NCI-H748 treated with DMSO at 0.1 percent for 48 hours (cell line): ENCODE results near the gene ZNF618.

Experiments
- DNase-seq: peaks from one replicate; lab custom pipeline; 2025; lab: John Stamatoyannopoulos, UW

Gene ZNF618

DNA sequence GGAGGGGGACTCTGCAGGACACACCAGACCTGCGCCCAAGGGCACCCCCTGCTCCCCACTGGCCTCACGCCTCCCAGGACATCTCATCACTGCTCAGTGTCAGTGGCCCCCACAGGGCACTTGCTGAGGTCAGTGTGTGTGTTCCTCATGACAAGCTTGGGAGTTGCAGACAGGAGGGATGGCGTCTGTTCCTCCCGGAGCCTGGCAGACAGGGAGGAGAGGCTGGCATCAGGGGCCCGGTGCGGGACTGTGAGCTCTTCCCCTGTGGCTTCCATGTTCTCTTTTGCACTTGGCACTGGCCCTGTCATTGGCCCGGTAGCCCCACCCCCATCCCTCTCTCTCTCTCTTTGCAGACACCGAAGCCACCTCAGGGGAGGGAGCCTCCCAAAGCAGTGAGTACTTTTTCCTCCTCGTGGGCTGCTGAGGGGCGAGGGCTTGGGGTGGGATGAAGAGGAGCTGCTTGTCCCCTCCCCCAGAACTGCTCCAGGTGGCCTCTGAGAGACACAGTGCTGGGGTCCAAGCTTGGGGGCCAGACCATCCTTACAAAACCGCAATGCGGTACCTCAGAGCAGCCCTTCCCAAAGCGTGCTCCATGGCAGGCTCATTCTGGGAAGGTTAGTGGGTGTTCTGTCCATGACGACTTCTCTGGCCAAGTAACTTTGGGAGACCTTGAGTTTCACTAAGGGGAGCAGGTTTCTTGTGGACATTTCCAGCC lies 126.3 kb downstream of the ZNF618 start:
- DNase-seq: no peak

DNA sequence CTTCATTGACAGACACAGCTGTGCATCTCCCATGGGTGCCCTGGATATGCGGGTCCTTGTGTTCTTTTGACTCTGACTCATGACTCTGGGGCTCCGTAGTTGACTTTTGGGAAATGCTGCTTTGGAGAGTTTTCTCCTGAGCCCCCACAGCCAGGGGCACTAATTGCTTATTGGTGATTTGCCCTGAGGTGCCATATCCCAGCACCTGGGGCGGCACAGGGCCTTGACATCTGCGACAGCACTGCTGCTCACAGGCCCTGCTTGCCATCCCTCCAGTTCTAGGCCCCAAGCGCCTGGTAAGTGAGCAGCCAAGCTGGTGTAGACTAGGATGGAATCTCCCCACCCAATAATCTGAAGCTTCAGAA lies 126.9 kb downstream of the ZNF618 start:
- no peak for DNase-seq

DNA sequence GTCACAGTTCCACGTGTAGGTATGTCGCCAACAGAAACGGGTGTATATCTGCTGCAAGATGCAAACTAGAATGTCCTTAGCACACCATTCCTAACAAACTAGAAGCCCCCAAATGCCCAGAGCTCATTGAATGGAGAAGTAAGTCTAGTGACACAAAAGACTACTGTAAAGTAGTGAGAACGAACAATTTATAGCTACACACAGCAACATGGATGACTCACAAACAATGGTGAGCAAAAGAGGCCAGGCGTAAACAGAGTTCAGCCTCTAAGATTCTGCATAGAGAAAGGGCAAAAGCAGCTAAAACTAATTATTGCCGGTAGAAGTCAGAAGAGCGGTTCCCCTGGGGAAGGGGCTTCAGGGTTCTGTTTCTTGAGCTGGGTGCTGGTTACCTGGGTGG lies 127.2 kb downstream of the ZNF618 start:
- DNase-seq: no peak

DNA sequence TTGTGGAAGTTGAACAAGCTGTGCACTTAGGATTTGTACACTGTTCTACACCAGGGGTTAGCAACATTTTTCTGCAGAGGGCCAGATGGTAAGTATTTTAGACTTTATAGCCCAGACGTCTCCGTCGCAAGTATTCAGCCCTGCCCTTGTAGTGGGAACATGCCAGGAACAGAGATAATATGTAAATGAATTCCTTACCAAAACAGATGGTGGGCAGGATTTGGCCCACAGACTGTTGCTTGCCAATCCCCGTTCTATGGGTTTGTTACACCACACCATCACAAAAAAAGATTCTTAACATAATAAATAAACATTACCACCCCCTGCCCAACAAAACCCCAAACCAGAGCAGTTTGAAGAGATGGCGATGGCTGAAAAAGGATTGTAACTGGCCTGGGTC lies 127.6 kb downstream of the ZNF618 start:
- no peak for DNase-seq

DNA sequence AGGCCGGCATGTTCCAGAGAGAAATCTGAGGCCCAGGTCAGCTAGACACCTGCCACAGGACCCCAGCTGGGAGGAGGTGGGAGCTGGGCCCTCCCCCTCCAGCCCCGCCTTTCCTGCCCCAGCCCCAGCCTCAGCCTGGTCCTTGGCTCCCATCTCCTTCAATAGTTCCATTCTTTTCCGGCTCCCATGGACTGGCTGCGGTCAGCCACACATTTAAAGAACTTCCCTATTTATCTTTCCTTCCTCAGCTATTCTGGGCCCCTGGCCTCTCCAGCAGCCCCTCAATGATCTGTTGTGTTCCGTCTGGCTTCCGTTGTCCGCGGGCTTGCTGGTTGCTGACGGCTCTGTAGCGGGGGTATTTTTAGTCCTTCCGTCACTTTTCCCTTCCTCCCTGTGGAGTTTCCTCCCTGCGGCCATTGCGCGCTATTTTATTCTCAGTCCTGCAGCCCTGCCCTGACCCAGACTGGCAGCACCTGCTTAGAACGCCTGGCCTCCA lies 128.2 kb downstream of the ZNF618 start:
- DNase-seq: no peak

DNA sequence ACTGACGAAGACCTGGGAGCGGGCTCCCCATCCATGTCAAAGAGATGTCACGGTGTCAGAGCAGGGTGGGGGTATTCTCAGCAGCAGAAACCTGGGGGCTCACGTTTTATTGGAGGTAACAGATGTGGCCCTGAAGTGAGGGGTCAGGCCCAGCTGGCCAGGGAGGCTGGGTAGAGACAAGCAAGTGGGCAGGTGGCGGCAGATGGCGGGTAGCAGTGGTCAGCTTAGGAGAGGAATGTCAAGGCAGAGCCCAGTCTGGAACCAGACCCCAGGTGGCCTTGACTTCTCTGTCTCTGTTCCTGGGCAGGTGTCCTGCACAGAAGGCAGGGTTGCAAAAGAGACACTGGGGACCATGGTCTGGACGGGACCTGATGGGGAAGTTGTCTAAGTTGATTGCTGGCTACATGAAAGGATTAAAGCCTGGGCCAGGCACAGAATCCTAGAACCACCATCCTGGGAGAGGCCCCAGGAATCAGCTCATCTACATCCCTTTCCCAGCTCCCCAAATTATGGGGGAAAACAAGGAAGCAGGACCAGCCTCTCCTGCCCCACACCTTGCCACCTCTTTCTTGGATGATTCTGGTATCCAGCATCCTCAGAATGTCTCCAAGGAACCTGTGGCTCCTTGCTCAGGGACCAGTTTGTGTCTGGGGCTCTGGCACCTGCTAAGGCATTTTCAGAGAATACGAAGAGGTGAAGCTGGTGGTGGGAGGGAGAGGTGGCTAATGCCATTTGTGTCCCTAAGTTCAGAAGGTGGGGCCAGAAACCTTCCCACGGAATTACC lies 129.5 kb downstream of the ZNF618 start:
- DNase-seq: no peak

DNA sequence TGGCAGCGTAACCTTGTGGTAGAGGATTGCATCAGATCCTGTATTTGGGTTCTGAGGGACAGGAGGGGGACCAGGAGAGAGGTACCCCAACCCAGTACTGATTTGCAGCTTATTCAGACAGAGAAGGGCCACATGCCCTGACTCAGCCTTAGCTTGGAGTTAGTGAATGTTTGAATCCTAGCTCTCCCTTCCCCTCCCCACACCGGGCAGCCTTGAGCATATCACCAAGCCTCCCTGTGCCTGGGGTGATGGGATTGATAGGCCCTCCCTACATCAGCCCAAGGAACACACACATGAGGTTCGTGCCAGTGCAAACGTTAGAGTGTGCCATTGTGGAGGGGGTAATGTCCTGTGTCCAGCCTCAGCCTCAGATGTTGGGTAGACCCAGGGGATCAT lies 130.0 kb downstream of the ZNF618 start:
- DNase-seq: no peak

DNA sequence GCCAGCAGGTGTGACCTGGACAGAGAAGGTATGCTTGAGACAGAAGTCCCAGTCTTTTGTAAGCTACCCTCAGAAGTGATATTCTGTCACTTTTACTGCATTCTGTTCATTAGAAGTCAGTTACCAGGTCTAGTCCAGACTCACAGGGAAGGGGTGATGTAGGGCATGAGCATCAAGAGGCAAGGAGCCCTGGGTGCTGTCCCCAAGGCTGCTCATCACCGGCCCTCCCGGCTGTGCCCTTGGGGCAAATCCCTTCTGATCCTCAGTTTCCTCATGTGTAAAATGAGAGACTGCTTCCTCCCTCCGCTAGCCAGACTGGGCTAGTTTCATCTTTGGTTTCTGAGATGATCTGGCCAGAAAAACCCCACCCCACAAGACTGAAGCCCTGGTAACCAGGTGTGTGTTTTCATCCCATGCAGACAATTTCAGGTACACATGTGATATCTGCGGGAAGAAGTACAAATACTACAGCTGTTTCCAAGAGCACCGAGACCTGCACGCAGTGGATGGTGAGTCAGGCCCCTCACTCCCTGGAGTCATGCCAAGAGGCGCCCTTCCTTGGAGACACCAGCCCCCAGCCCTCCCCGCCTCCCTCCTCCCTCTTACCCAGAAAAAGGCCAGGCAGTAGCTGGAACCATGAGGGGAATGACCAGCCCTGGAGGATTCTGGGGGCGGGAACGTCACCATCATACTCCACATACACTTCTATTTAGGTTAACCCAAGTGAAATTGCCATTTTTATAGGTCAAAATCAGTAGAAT lies 131.0 kb downstream of the ZNF618 start:
- no peak for DNase-seq

DNA sequence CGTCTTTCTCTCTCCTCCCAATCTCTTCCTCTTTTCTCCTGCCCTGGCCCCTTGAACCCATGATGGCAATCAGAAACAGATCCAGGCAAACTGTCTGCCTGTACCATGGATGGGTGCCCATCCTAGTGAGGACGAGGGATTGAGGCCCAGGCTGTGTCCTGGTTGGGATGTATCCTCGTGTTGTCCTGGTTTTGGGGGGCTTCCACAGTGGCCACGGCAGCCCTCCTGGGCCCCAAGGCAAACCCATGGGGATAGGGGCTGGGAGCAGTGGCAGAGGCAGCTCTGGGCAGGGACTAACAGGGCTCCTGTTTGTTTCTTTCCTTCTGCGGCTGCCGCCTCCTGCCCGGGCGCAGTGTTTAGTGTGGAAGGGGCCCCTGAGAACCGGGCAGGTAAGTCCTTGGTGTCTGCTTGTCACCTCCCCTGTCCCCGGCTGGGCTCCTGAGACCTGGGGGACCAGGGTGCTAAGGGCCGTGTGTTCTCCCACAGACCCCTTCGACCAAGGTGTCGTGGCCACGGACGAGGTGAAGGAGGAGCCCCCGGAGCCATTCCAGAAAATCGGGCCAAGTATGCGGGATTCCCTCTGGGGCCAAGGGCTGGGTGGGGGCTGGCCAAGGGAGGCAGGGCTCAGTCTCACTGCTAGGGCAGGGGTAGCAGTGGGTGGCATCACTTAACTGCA lies 132.0 kb downstream of the ZNF618 start:
- no peak for DNase-seq

DNA sequence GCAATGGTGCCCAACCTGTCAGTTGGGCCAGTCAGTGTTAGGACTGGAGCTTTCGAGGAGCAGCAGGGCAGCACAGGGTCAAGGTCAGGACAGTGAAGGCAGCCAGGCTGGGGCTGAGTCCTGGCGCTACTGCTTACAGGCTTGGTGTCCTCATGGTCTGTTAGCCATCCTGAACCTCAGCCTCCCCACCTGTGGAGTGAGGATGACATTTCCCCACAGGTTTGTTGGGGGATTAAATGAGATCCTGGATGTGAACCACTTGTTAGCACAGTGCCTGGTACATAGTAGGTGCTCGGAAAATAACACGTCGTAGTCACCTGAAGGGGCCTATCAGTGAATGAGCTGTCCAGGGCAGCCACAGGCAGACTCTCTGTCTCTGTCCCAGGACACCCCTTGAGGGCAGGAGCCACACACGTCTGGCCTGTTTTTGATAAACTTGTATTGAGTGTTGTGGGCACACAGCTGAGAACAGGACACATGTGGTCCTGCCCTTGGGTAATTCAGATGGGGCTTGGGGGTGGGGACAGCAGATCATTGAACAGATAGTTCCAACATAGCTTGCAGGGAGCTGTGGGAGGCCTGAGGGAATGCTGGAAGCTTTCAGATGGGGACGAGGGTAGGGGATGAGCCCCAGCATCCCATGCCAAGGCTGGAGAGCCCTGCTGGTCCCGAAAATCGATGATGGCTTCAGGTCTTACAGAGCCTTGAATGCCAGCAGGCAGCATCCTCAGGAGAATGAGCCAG lies 132.7 kb downstream of the ZNF618 start:
- DNase-seq: no peak

DNA sequence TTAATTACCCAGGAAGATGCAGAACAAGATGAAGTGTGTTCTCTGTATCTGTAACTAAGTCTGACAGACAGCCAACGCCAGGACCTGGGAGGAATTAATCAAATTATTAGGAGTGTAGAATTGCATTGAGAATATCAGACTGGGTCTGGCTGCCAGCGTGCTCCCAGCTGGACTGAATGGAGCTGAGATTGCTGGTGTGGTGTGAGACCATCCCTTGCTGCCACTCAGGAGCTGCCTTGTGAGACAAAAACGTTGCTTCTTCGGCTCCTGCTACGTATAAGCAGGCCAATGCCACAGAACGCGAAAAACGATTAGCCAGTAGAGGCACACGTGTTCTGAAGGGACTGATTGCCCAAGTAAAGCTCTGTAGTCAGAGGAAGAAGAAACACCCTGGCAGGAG lies 135.2 kb downstream of the ZNF618 start:
- DNase-seq: no peak

DNA sequence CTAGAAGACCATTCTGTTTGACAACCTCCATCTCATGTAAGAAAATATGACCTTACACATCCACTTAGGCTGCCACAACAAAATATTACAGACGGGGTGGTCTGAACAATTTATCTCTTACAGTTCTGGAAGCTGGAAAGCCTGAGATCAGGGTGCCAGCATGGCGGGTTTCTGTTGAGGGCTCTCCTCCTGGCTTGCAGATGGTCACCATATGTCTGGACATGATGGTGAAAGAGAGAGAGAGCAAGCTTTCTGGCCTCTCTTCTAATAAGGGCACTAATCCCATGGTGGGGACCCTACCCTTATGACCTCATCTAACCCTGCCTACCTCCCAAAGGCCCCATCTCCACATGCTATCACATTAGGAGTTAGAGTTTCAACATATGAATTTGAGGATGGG lies 136.0 kb downstream of the ZNF618 start:
- no peak for DNase-seq

DNA sequence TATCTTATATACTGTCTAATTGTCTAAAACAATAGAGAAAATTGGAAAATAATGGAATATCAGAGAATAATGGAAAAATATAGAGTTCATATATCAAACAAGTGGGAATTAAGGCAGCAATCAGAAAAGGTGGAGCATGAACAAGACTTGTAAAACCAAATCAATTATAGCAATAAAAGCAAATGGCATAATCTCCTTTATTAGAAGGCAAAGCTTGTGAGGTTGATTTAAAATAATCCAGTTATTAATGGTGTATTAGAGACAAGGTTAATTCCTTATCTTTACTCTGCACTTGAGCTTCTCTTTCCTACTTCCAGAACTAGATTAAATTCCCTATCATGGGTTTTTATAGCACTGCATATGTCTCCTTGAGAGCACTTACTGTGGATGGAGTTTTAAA lies 137.9 kb downstream of the ZNF618 start:
- DNase-seq: no peak

DNA sequence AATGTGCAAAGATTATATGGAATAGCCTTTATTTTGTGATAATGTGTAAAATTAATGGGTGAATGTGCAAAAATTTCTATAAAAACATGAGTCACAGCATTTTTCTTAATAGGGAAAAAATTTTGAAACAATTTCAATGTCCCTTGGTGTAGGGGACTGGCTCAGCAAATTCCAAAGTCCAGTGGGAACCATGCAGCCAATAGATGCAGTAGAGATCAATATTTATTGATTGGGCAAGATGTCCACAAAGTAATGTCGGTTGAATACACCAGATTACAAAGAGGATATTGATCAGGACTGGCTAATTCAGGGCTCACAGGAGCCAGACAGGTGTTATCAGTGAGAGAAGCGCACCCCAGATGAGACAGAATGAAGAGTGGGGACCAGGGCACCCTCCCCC lies 139.5 kb downstream of the ZNF618 start:
- no peak for DNase-seq

DNA sequence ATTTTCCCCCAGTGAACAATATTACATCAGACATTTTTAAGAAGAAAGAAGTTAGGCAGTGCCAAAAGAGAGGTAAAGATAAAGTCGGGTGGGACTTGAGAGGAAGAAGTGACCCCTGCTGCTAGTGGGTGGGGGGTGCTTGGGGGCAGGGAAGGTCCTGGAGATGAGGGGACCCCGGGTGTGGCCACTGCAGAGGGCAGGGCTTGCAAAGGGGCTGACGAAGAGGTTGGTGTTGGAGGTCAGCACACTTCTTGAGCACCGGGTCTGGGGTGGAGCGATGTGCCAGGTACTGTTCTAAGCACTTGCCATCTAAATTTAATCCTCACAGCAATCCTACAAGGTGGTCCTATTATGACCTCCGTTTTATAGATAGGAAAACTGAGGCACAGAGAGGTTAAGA lies 140.0 kb downstream of the ZNF618 start:
- no peak for DNase-seq

DNA sequence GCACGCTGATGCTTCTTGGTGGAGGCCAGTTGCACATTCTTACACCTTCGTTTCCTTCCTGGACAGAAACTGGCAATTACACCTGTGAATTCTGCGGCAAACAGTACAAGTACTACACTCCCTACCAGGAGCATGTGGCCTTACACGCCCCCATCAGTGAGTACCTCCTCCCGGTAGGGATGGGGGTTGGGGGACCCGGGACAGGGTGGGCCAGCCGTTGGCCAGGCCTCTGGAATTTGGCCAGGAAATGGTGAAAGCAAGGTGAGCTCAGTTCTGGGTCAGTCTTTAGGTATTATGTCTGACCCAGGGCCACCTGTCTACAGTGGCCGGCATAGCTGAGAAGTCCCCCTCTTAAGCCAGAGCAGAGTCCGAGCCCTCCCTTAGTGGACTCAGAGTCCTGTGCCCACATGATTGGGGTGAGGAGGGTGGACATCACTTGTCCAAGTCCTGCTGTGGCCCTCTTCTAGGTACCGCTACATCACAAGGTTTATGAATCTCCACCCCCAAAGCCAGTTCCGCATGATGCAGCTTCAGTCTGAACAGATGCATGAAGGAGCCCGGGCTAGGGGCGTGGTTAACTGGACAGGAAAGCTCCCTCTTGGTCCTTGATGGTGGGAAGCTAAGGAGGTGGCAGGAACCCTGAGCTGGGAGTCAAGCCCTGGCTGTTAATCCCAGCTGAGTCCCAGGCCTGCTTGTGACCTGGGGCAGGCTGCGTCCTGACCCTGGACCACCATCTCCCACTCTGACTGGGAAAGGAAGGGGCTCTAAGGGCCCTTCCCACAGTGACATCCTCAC lies 140.7 kb downstream of the ZNF618 start:
- no peak for DNase-seq

DNA sequence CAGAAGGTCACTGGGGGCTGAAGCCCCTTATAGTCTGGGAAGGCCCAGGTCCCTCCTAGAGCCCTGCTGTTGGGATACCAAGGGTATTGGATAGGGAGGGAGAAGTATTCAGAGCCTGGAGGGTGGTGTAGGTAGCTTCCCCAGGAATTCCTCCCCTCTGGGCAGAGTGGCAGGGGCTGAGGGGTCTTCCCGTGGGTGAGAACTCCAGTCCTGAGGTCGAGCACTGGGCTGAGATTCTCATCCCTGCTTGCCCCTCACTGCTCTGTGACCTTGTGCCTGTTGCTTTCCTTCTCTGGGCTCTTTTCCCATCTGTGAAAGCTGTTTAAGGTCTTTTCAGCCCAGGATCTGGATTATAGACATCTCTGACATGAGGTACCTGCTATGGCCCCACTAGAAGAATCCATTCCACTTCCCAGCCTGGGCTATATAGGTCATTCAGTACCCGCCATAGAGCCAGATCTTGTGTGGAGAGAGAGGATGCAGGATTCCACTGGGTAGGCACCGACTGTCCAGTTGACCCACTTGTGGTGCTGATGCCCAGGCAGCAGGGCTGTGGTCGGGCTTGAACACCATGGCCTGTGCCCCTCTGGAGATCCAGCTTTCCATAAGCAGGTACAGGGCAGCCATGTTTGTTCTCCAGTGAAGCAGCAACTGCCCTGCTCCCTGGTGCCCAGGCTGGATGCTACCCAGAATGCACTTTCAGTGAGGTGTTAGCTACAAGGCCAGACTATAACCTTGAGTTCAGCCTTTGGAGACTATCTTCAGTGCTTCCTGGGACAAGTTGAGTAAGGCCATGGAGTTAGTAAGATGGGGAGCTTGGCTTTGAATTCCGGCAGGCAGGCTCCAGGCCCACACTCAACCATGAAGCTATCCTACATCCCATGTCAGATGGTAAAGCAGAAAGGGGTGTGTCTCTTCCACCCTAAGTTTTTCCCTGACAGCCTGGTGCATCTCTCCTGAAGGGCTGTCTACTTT lies 141.9 kb downstream of the ZNF618 start:
- no peak for DNase-seq

DNA sequence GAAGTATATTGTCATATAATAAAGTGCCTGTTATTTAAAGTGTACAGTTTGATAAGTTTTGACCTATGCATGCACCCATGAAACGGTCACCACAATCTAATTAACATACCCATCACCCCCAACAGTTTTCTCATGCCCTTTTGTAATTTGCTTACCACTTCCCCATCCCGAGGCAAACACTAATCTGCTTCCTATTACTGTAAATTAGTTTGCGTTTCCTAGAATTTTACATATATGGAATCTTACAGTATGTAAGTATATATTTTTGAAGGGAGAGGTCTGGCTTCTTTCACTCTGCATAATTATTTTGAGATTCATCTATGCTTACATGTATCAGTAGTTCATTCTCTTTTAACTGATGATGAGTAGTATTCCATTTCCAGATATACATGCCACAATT lies 145.5 kb downstream of the ZNF618 start:
- no peak for DNase-seq

DNA sequence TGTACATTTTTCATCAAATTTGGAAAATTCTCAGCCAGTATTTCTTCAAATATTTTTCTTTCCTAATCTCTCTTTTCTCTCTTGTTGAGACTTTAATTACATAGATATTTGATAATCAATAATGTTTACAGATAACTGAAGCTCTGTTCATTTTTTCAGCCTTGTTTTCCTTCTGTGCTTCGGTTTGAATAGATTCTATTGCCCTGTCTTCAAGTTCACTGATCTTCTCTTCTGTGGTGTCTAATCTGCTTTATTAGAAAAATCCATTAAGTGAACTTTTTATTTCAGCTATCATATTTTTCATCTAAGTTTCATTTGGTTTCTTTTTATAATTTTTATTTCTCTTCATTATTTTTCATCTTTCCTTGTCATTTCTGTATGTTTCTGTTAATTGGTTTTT lies 147.9 kb downstream of the ZNF618 start:
- DNase-seq: no peak
